Gastrocnemius medialis (tissue), 4 donors: ENCODE results near the gene HACD2.

Experiments used
- POLR2A ChIP-seq, 2 donors: fragments of 450-650 bp; IDR thresholded peaks; one replicate each; pipeline ENCODE4 v1.6.1; 2017; ENCODE audit warnings: antibody characterized with exemption in 2 of 2, mild to moderate bottlenecking in 2 of 2, moderate library complexity in 2 of 2
- TF ChIP-seq, protein P1 (sequence below), 5 experiments: fragments of 450-650 bp in 3 of 5; fragments of 200-600 bp in 2 of 5; sonication (generic) in 2 of 5; IDR thresholded peaks in 4 of 5; conservative IDR thresholded peaks in 1 of 5; 1 replicate in 4 of 5; 2 replicates in 1 of 5; pipeline ENCODE4 v1.5.1; 2016 to 2019; ENCODE audit warnings: antibody characterized with exemption in 5 of 5, mild to moderate bottlenecking in 3 of 5, moderate library complexity in 3 of 5

DNA sequence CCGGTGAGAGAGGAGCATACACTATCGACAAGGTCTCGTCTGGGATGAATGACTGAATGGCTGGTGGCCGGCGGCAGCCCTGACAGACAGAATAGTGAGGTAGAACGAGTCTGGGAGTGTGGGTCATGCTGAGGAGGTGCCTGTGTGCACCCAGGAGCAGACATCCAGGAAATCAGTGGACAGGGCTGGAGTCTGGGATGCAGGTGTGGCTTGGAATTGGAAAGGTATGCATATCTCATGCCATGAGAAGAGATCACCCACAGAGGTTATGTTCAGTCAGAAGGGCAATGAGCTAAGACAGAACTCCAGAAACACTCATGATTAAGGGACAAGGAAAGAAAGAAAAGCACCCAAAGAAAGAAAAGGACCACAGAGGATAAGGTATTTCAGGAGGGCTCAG, 20.8 kb downstream of the HACD2 start:
- no peak for TF ChIP-seq POLR2A (IDR thresholded peaks at IDR 0.05)
- TF ChIP-seq, protein P1, sequence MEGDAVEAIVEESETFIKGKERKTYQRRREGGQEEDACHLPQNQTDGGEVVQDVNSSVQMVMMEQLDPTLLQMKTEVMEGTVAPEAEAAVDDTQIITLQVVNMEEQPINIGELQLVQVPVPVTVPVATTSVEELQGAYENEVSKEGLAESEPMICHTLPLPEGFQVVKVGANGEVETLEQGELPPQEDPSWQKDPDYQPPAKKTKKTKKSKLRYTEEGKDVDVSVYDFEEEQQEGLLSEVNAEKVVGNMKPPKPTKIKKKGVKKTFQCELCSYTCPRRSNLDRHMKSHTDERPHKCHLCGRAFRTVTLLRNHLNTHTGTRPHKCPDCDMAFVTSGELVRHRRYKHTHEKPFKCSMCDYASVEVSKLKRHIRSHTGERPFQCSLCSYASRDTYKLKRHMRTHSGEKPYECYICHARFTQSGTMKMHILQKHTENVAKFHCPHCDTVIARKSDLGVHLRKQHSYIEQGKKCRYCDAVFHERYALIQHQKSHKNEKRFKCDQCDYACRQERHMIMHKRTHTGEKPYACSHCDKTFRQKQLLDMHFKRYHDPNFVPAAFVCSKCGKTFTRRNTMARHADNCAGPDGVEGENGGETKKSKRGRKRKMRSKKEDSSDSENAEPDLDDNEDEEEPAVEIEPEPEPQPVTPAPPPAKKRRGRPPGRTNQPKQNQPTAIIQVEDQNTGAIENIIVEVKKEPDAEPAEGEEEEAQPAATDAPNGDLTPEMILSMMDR (IDR thresholded peaks at IDR 0.05 in 4 of 5, conservative IDR thresholded peaks at IDR 0.05 in 1 of 5): no peak
